GM23248 (cell line): ENCODE measurements around the gene CCDC66. TPM values are rescaled to one million over a fixed set of nuclear protein-coding genes. Genes with fewer than 3 reads are reported as not detected.

ENCODE experiments used
- DNase-seq: peaks from one replicate; pipeline ENCODE4 v3.0.0-alpha.2; 2015
- H2AFZ ChIP-seq: fragments of 200-600 bp; sonication (generic); 2 replicates; pipeline ENCODE4 v1.6.1; 2016; ENCODE audit warnings: antibody characterized with exemption
- H3F3A ChIP-seq: fragments of 200-600 bp; sonication (generic); 2 replicates; pipeline ENCODE4 v1.6.1; 2016; ENCODE audit warnings: mild to moderate bottlenecking, antibody characterized with exemption, mixed run types; ENCODE audit not compliant: insufficient read depth
- H3K27ac ChIP-seq: fragments of 200-600 bp; sonication (generic); 2 replicates; pipeline ENCODE4 v1.5.1; 2016; ENCODE audit warnings: mild to moderate bottlenecking
- H3K27me3 ChIP-seq: fragments of 200-600 bp; sonication (generic); replicated peaks from 2 replicates; pipeline ENCODE4 v1.6.1; 2016; ENCODE audit warnings: mild to moderate bottlenecking; ENCODE audit not compliant: insufficient read depth
- H3K36me3 ChIP-seq: fragments of 200-600 bp; sonication (generic); 2 replicates; pipeline ENCODE4 v1.6.1; 2016; ENCODE audit warnings: low read depth, mild to moderate bottlenecking
- H3K4me1 ChIP-seq: fragments of 200-600 bp; sonication (generic); 2 replicates; pipeline ENCODE4 v1.6.1; 2016; ENCODE audit warnings: mild to moderate bottlenecking; ENCODE audit not compliant: insufficient read depth
- H3K4me2 ChIP-seq: fragments of 200-600 bp; sonication (generic); one replicate; pipeline ENCODE4 v1.6.1; 2016; ENCODE audit warnings: mild to moderate bottlenecking; ENCODE audit not compliant: unreplicated experiment
- H3K4me3 ChIP-seq: fragments of 200-600 bp; sonication (generic); 2 replicates; pipeline ENCODE4 v1.5.1; 2016; ENCODE audit warnings: mild to moderate bottlenecking
- H3K79me2 ChIP-seq: fragments of 200-600 bp; sonication (generic); 2 replicates; pipeline ENCODE4 v1.6.1; 2016; ENCODE audit warnings: mild to moderate bottlenecking; ENCODE audit not compliant: insufficient read depth
- H3K9ac ChIP-seq: fragments of 200-600 bp; sonication (generic); 2 replicates; pipeline ENCODE4 v1.6.1; 2016; ENCODE audit warnings: mild to moderate bottlenecking
- H3K9me2 ChIP-seq: fragments of 200-600 bp; sonication (generic); 2 replicates; pipeline ENCODE4 v1.6.1; 2016; ENCODE audit warnings: mixed run types, mild to moderate bottlenecking, moderate library complexity; ENCODE audit not compliant: insufficient read depth
- H3K9me3 ChIP-seq: fragments of 200-600 bp; sonication (generic); one replicate; pipeline ENCODE4 v1.6.1; 2017; ENCODE audit warnings: low read depth
- H4K20me1 ChIP-seq: fragments of 200-600 bp; sonication (generic); 2 replicates; pipeline ENCODE4 v1.6.0; 2016; ENCODE audit not compliant: insufficient read depth
- EZH2 ChIP-seq: fragments of 200-600 bp; sonication (generic); IDR thresholded peaks from 2 replicates; pipeline ENCODE4 v1.6.1; 2018; ENCODE audit warnings: antibody characterized with exemption, mild to moderate bottlenecking; ENCODE audit not compliant: insufficient read depth, poor library complexity, severe bottlenecking
- EZH2phosphoT487 ChIP-seq: fragments of 200-600 bp; sonication (generic); IDR thresholded peaks from 2 replicates; pipeline ENCODE4 v1.6.1; 2018; ENCODE audit warnings: antibody characterized with exemption, moderate library complexity, mild to moderate bottlenecking, low read depth; ENCODE audit not compliant: insufficient read depth
- WGBS, 2 experiments: methylation state at CpG; one replicate each; pipeline ENCODE4 v1.1.6; 2015 to 2017; ENCODE audit warnings: low lambda C conversion rate in 2 of 2, low coverage in 1 of 2; ENCODE audit errors: missing lambda C conversion rate in 2 of 2; 5-methylcytosine and 5-hydroxymethylcytosine counted together
- in situ Hi-C: fragments of 300-500 bp; cut with MboI; formaldehyde crosslinking; loops from 2 replicates; pipeline ENCODE4 v1.15.0; 2020
- polyA plus RNA-seq: library from polyadenylated mRNA; unstranded; fragments of >200 nt; fragmentation: Nextera tagmentation; extraction: Ambion mirVana; gene quantifications from 2 replicates; pipeline ENCODE4 v1.2.1, GENCODE V29; 2016
- total RNA-seq: library from RNA; depleted of rRNA; stranded (reverse); fragments of >200 nt; shearing (Covaris generic); gene quantifications from 2 replicates; pipeline ENCODE4 v1.2.3, GENCODE V29; 2014

Gene CCDC66
- total and polyA plus RNA-seq, 2 experiments from 2014 or later: 8.2 to 12.0 TPM

- TF ChIP-seq EZH2phosphoT487 (no peak), EZH2 (no peak)
- Histone ChIP-seq H3K9ac (no peak overlapping the region), H3F3A (peaks cover 18% of the 10 kb centered on the region), H3K27ac (no peak overlapping the region), H3K4me3 (no peak overlapping the region), H3K9me2 (no peaks in the 10 kb centered on the region), H2AFZ (no peak overlapping the region), H3K79me2 (no peaks in the 10 kb centered on the region), H3K4me2 (no peak overlapping the region), H3K27me3 (no peaks in the 10 kb centered on the region), H3K4me1 (peaks cover 22% of the 10 kb centered on the region), H3K36me3 (peaks cover 37% of the 10 kb centered on the region), H4K20me1 (no peaks in the 10 kb centered on the region), H3K9me3 (no peaks in the 10 kb centered on the region)
- 100% methylated on average over 2 of the region's 2 CpGs for WGBS, 2 experiments
- in situ Hi-C loops: no loop called here
- DNase-seq: no peak
Observed at GRCh38 chr3:56629047-56629446, 72.1 kb downstream of the CCDC66 start.

- in situ Hi-C loops: no loop called here
- Histone ChIP-seq H3K27me3 (no peaks in the 10 kb centered on the region), H3K9me2 (no peaks in the 10 kb centered on the region), H3K4me1 (peaks cover 20% of the 10 kb centered on the region), H3K36me3 (peaks cover 33% of the 10 kb centered on the region), H3K9ac (no peak overlapping the region), H3K27ac (no peak overlapping the region), H4K20me1 (no peaks in the 10 kb centered on the region), H3K4me3 (no peak overlapping the region), H3K4me2 (no peak overlapping the region), H3F3A (peaks cover 14% of the 10 kb centered on the region), H3K79me2 (no peaks in the 10 kb centered on the region), H3K9me3 (no peaks in the 10 kb centered on the region), H2AFZ (no peak overlapping the region)
- TF ChIP-seq EZH2: no peak
- no peak for TF ChIP-seq EZH2phosphoT487
- DNase-seq: no peak
Observed at GRCh38 chr3:56629451-56629850, 72.5 kb downstream of the CCDC66 start.

DNA sequence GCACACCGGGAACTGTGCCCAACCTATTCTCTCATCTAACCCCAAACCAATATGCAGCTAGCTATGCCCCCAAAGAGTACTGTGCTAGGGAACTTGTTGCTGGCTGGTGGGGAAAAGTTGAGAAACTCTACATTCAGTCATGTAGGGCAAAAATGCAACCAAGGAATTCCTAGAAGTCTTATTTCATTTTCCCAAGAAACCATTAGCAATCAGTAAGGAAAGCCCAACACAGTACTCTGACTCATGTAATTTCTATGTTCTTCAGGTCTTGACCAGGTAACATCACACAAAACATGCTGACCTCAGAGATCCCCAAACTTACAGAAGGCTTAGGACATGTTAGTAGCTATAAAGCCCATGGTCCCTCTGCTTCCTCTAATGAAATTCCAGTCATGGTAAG, 74.0 kb downstream of the CCDC66 start:
- Histone ChIP-seq H3K4me2 (no peak overlapping the region), H3K27me3 (no peaks in the 10 kb centered on the region), H3K79me2 (no peaks in the 10 kb centered on the region), H3K9me3 (no peaks in the 10 kb centered on the region), H2AFZ (no peak overlapping the region), H3K9me2 (no peaks in the 10 kb centered on the region), H3K4me3 (no peak overlapping the region), H3K4me1 (peaks cover 10% of the 10 kb centered on the region), H3F3A (0 out of 2 replicates have a peak, but pooled peaks cover 4% of the 10 kb centered on the region), H3K9ac (no peak overlapping the region), H3K36me3 (peaks cover 31% of the 10 kb centered on the region), H3K27ac (no peak overlapping the region), H4K20me1 (no peaks in the 10 kb centered on the region)
- peak; percentile 12 for DNase-seq
- TF ChIP-seq EZH2: no peak
- no peak for TF ChIP-seq EZH2phosphoT487
- 33 to 56% methylated on average over 1 of the region's 1 CpG for WGBS, 2 experiments
- in situ Hi-C loops: no loop called here

GRCh38 chr3:56633181-56633580, 76.2 kb downstream of the CCDC66 start:
- H3K4me2 ChIP-seq: no peak overlapping the region
- no peaks in the 10 kb centered on the region for H3K4me1 ChIP-seq
- no peak overlapping the region for H3K4me3 ChIP-seq
- no peak overlapping the region for H3K27ac ChIP-seq
- no peaks in the 10 kb centered on the region for H3K27me3 ChIP-seq
- no peak overlapping the region for H2AFZ ChIP-seq
- H3K9ac ChIP-seq: no peak overlapping the region
- in situ Hi-C loops: no loop called here
- no peaks in the 10 kb centered on the region for H4K20me1 ChIP-seq
- no peaks in the 10 kb centered on the region for H3K9me3 ChIP-seq
- H3K36me3 ChIP-seq: peaks cover 33% of the 10 kb centered on the region
- no peaks in the 10 kb centered on the region for H3K9me2 ChIP-seq
- TF ChIP-seq EZH2phosphoT487 (no peak), EZH2 (no peak)
- no peaks in the 10 kb centered on the region for H3K79me2 ChIP-seq
- H3F3A ChIP-seq: no peaks in the 10 kb centered on the region
- WGBS, 2 experiments: 97 to 98% methylated on average over 4 of the region's 4 CpGs
- DNase-seq: no peak
